Activated CD4-positive, alpha-beta T cell treated with anti-CD3 and anti-CD28 coated beads for 36 hours (primary cell): Measurements from ENCODE around the gene CRTAC1. TPM values are rescaled to one million over a fixed set of nuclear protein-coding genes. Genes with fewer than 3 reads are reported as not detected.
"Not testable (repeated sequence)": the region's sequence is repeated elsewhere in the genome, so short reads cannot be mapped to it uniquely, and the experiment has no call there.

Source experiments
- ATAC-seq: fragments of 200-7000 bp; cut with Tn5 transposase; one replicate; pipeline ENCODE4 v1.10.0; 2021; ENCODE audit warnings: mild to moderate bottlenecking, moderate library complexity
- CTCF ChIA-PET: fragments of 350-600 bp; sonication (Branson Sonifier 250); formaldehyde crosslinking; loops from one replicate; lab custom pipeline; 2021; ENCODE audit warnings: antibody characterized with exemption; lab: Charles Lee
- POLR2A ChIA-PET: fragments of 350-600 bp; sonication (Branson Sonifier 250); formaldehyde crosslinking; loops from one replicate; lab custom pipeline; 2021; ENCODE audit warnings: antibody characterized with exemption, inconsistent platforms; lab: Charles Lee
- DNase-seq: peaks from one replicate; pipeline ENCODE4 v3.0.0-alpha.2; 2020
- H3K27ac Mint-ChIP-seq: one replicate; pipeline ENCODE4 v1.8.0; 2021; ENCODE audit warnings: mixed read lengths
- H3K27me3 Mint-ChIP-seq: one replicate; pipeline ENCODE4 v1.8.0; 2021; ENCODE audit warnings: mixed read lengths
- H3K36me3 Mint-ChIP-seq: one replicate; pipeline ENCODE4 v1.8.0; 2021; ENCODE audit warnings: low read depth, mixed read lengths
- H3K4me1 Mint-ChIP-seq: one replicate; pipeline ENCODE4 v1.8.0; 2021; ENCODE audit warnings: mixed read lengths
- H3K4me3 Mint-ChIP-seq: one replicate; pipeline ENCODE4 v1.8.0; 2021; ENCODE audit warnings: mild to moderate bottlenecking, moderate library complexity, mixed read lengths
- H3K9me3 Mint-ChIP-seq: one replicate; pipeline ENCODE4 v1.8.0; 2021; ENCODE audit warnings: low read depth, mixed read lengths
- intact Hi-C, 2 experiments: fragments of 100-400 bp; cut with DNase I in 1 of 2; cut with micrococcal nuclease in 1 of 2; formaldehyde crosslinking; loops; one replicate each; pipeline versions ENCODE4 v1.14.2 to v1.15.1; 2022 to 2024; cut with DNase I, micrococcal nuclease
- total RNA-seq, 2 experiments: library from RNA; stranded (reverse); gene quantifications; one replicate each; pipeline ENCODE4 v1.2.3, GENCODE V29; 2021

The CRTAC1 gene
- total RNA-seq, 2 experiments from 2014 or later, result not detected

GRCh38 chr10:97842114-97842513 lies 188.3 kb downstream of the CRTAC1 start:
- DNase-seq, POLR2A ChIA-PET, H3K27ac Mint-ChIP-seq, ATAC-seq, H3K9me3 Mint-ChIP-seq, H3K27me3 Mint-ChIP-seq, H3K36me3 Mint-ChIP-seq, intact Hi-C loops, H3K4me3 Mint-ChIP-seq: not testable (repeated sequence)
- CTCF ChIA-PET, result interaction anchor here (1.2 kb wide), 1 partner anchor 27 kb away, joined by 3 read pairs; no protein-coding TSS in a partner anchor
- H3K4me1 Mint-ChIP-seq, result peaks cover 16% of the 10 kb centered on the region

- ATAC-seq, H3K9me3 Mint-ChIP-seq, H3K27ac Mint-ChIP-seq, H3K4me3 Mint-ChIP-seq, H3K36me3 Mint-ChIP-seq, CTCF ChIA-PET, intact Hi-C loops, DNase-seq, H3K27me3 Mint-ChIP-seq, POLR2A ChIA-PET: not testable (repeated sequence)
- H3K4me1 Mint-ChIP-seq, result peaks cover 16% of the 10 kb centered on the region
Measured at GRCh38 chr10:97841166-97841565, 189.3 kb downstream of the CRTAC1 start.

GRCh38 chr10:97838091-97838490 lies 192.3 kb downstream of the CRTAC1 start:
- ATAC-seq, result no peak
- POLR2A ChIA-PET, result no interaction called here
- CTCF ChIA-PET, result interaction anchor here (0.5 kb wide), 1 partner anchor 206 kb away, joined by 3 read pairs; no protein-coding TSS in a partner anchor
- H3K36me3 Mint-ChIP-seq, result no peaks in the 10 kb centered on the region
- DNase-seq, result no peak
- peaks cover 16% of the 10 kb centered on the region for H3K4me1 Mint-ChIP-seq
- H3K27me3 Mint-ChIP-seq, result no peaks in the 10 kb centered on the region
- intact Hi-C loops, result no loop called here
- no peak overlapping the region for H3K27ac Mint-ChIP-seq
- H3K9me3 Mint-ChIP-seq, result peaks cover 3% of the 10 kb centered on the region
- no peak overlapping the region for H3K4me3 Mint-ChIP-seq

- CTCF ChIA-PET, result no interaction called here
- H3K9me3 Mint-ChIP-seq, result peaks cover 3% of the 10 kb centered on the region
- H3K27me3 Mint-ChIP-seq, result no peaks in the 10 kb centered on the region
- ATAC-seq (no peak), DNase-seq (no peak)
- H3K36me3 Mint-ChIP-seq, result no peaks in the 10 kb centered on the region
- no peak overlapping the region for H3K27ac Mint-ChIP-seq
- H3K4me1 Mint-ChIP-seq, result peaks cover 12% of the 10 kb centered on the region
- no peak overlapping the region for H3K4me3 Mint-ChIP-seq
- intact Hi-C loops, result no loop called here
- POLR2A ChIA-PET, result no interaction called here
Measured at GRCh38 chr10:97836446-97836845, 194.0 kb downstream of the CRTAC1 start.

GRCh38 chr10:97831259-97831658 lies 199.2 kb downstream of the CRTAC1 start:
- CTCF ChIA-PET, result interaction anchor here (1.2 kb wide), 1 partner anchor 12 kb away, joined by 3 read pairs; no protein-coding TSS in a partner anchor
- Mint-ChIP-seq H3K4me3 (no peak overlapping the region), H3K4me1 (peaks cover 17% of the 10 kb centered on the region), H3K9me3 (peaks cover 3% of the 10 kb centered on the region), H3K27me3 (no peaks in the 10 kb centered on the region), H3K36me3 (no peaks in the 10 kb centered on the region), H3K27ac (no peak overlapping the region)
- POLR2A ChIA-PET, result interaction anchor here (0.5 kb wide), 1 partner anchor 160 kb away, joined by 4 read pairs; no protein-coding TSS in a partner anchor
- ATAC-seq (no peak), DNase-seq (no peak)
- intact Hi-C loops, result no loop called here

- POLR2A ChIA-PET, result no interaction called here
- ATAC-seq (no peak), DNase-seq (no peak)
- CTCF ChIA-PET, result interaction anchor here (0.6 to 1.2 kb wide), 2 partner anchors 13 to 51 kb away, joined by 3 read pairs; no protein-coding TSS in a partner anchor
- H3K36me3 Mint-ChIP-seq, result no peaks in the 10 kb centered on the region
- H3K4me3 Mint-ChIP-seq, result no peak overlapping the region
- H3K27me3 Mint-ChIP-seq, result no peaks in the 10 kb centered on the region
- no peaks in the 10 kb centered on the region for H3K9me3 Mint-ChIP-seq
- intact Hi-C loops, result no loop called here
- H3K4me1 Mint-ChIP-seq, result peaks cover 17% of the 10 kb centered on the region
- H3K27ac Mint-ChIP-seq, result no peak overlapping the region
Measured at GRCh38 chr10:97830064-97830463, 200.4 kb downstream of the CRTAC1 start.

- Mint-ChIP-seq H3K27me3 (no peaks in the 10 kb centered on the region), H3K27ac (no peak overlapping the region), H3K9me3 (no peaks in the 10 kb centered on the region), H3K4me3 (no peak overlapping the region), H3K4me1 (peaks cover 17% of the 10 kb centered on the region), H3K36me3 (no peaks in the 10 kb centered on the region)
- DNase-seq (no peak), ATAC-seq (peak; percentile 39)
- ChIA-PET POLR2A (interaction anchor here (0.6 kb wide), 1 partner anchor 21 kb away, joined by 4 read pairs; the partner anchor contains the start of gene GOLGA7B), CTCF (interaction anchor here (0.8 to 1.2 kb wide), 2 partner anchors 33 to 41 kb away, joined by 4 to 7 read pairs; no protein-coding TSS in a partner anchor)
- intact Hi-C loops, result no loop called here
Measured at GRCh38 chr10:97828721-97829120, 201.7 kb downstream of the CRTAC1 start.

GRCh38 chr10:97827702-97828291 lies 202.6 kb downstream of the CRTAC1 start:
- H3K9me3 Mint-ChIP-seq, result no peaks in the 10 kb centered on the region
- ChIA-PET CTCF (interaction anchor here (0.6 to 2.4 kb wide), 3 partner anchors 34 to 103 kb away, joined by 3 to 8 read pairs (median 3); no protein-coding TSS in a partner anchor), POLR2A (no interaction called here)
- intact Hi-C loops, result no loop called here
- DNase-seq (no peak), ATAC-seq (no peak)
- no peaks in the 10 kb centered on the region for H3K36me3 Mint-ChIP-seq
- no peaks in the 10 kb centered on the region for H3K27me3 Mint-ChIP-seq
- H3K4me1 Mint-ChIP-seq, result peaks cover 17% of the 10 kb centered on the region
- no peak overlapping the region for H3K4me3 Mint-ChIP-seq
- no peak overlapping the region for H3K27ac Mint-ChIP-seq

- ChIA-PET CTCF (interaction anchor here (0.5 to 2.4 kb wide), 4 partner anchors 35 to 420 kb away, joined by 3 to 8 read pairs (median 3); no protein-coding TSS in a partner anchor), POLR2A (no interaction called here)
- Mint-ChIP-seq H3K9me3 (no peaks in the 10 kb centered on the region), H3K4me3 (no peak overlapping the region), H3K4me1 (peaks cover 17% of the 10 kb centered on the region), H3K36me3 (no peaks in the 10 kb centered on the region), H3K27me3 (no peaks in the 10 kb centered on the region), H3K27ac (no peak overlapping the region)
- intact Hi-C loops, result no loop called here
- DNase-seq (no peak), ATAC-seq (no peak)
Measured at GRCh38 chr10:97826892-97827291, 203.5 kb downstream of the CRTAC1 start.

GRCh38 chr10:97825020-97825760 lies 205.2 kb downstream of the CRTAC1 start:
- CTCF ChIA-PET, result interaction anchor here (0.6 kb wide), 1 partner anchor 43 kb away, joined by 3 read pairs; no protein-coding TSS in a partner anchor
- Mint-ChIP-seq H3K36me3 (no peaks in the 10 kb centered on the region), H3K4me3 (no peak overlapping the region), H3K4me1 (peaks cover 17% of the 10 kb centered on the region), H3K9me3 (no peaks in the 10 kb centered on the region), H3K27ac (no peak overlapping the region), H3K27me3 (no peaks in the 10 kb centered on the region)
- no peak for DNase-seq
- intact Hi-C loops, result no loop called here
- POLR2A ChIA-PET, result no interaction called here
- no peak for ATAC-seq

GRCh38 chr10:97823734-97824133 lies 206.7 kb downstream of the CRTAC1 start:
- H3K36me3 Mint-ChIP-seq, result no peaks in the 10 kb centered on the region
- no peak overlapping the region for H3K27ac Mint-ChIP-seq
- no peak for DNase-seq

More at GRCh38 chr10:97823734-97824133, 206.7 kb downstream of the CRTAC1 start:
- intact Hi-C loops, result no loop called here
- ChIA-PET POLR2A (no interaction called here), CTCF (interaction anchor here (0.7 kb wide), 1 partner anchor 1529 kb away, joined by 5 read pairs; no protein-coding TSS in a partner anchor)
- H3K4me1 Mint-ChIP-seq, result peaks cover 6% of the 10 kb centered on the region
- no peak for ATAC-seq
- H3K27me3 Mint-ChIP-seq, result no peaks in the 10 kb centered on the region
- no peak overlapping the region for H3K4me3 Mint-ChIP-seq
- no peaks in the 10 kb centered on the region for H3K9me3 Mint-ChIP-seq
